GM12891 (cell line): ENCODE results near the gene LYPD3. TPM values are rescaled to one million over a fixed set of nuclear protein-coding genes. Genes with fewer than 3 reads are reported as not detected.
"Not testable (repeated sequence)": the region's sequence is repeated elsewhere in the genome, so short reads cannot be mapped to it uniquely, and the experiment has no call there.

ENCODE experiments used
- DNase-seq: peaks from one replicate; pipeline ENCODE4 v3.0.0; 2011; ENCODE audit warnings: low spot score; ENCODE audit not compliant: insufficient read length
- FAIRE-seq: peaks from 2 replicates; lab custom pipeline; 2011; peaks lifted over from hg19 to GRCh38; lab: Jason Lieb, UNC
- PAX5 ChIP-seq: IDR thresholded peaks from 2 replicates; pipeline ENCODE4 v1.6.1; 2011; ENCODE audit warnings: low read length, moderate library complexity, mild to moderate bottlenecking; ENCODE audit not compliant: insufficient read depth, severe bottlenecking
- POLR2A ChIP-seq: IDR thresholded peaks from 2 replicates; pipeline ENCODE4 v1.6.1; 2011; ENCODE audit warnings: low read depth, low read length, control low read depth
- POLR2AphosphoS5 ChIP-seq: IDR thresholded peaks from 2 replicates; pipeline ENCODE4 v1.6.1; 2011; ENCODE audit warnings: low read depth, low read length, control low read depth
- POU2F2 ChIP-seq: IDR thresholded peaks from 2 replicates; pipeline ENCODE4 v1.6.1; 2011; ENCODE audit warnings: low read depth, mild to moderate bottlenecking, control low read depth, low read length, moderate library complexity
- SPI1 ChIP-seq: IDR thresholded peaks from 2 replicates; pipeline ENCODE4 v1.6.1; 2011; ENCODE audit warnings: low read depth, low read length, control low read depth
- TAF1 ChIP-seq: IDR thresholded peaks from 2 replicates; pipeline ENCODE4 v1.6.1; 2011; ENCODE audit warnings: low read depth, low read length, control low read depth
- polyA plus RNA-seq: library from polyadenylated mRNA; unstranded; fragments of >200 nt; gene quantifications from one replicate; pipeline ENCODE4 v1.2.1, GENCODE V29; 2012; ENCODE audit warnings: low read depth, missing spikeins, inconsistent platforms; ENCODE audit not compliant: missing spikeins

The LYPD3 gene
- 0.87 TPM for polyA plus RNA-seq

DNA sequence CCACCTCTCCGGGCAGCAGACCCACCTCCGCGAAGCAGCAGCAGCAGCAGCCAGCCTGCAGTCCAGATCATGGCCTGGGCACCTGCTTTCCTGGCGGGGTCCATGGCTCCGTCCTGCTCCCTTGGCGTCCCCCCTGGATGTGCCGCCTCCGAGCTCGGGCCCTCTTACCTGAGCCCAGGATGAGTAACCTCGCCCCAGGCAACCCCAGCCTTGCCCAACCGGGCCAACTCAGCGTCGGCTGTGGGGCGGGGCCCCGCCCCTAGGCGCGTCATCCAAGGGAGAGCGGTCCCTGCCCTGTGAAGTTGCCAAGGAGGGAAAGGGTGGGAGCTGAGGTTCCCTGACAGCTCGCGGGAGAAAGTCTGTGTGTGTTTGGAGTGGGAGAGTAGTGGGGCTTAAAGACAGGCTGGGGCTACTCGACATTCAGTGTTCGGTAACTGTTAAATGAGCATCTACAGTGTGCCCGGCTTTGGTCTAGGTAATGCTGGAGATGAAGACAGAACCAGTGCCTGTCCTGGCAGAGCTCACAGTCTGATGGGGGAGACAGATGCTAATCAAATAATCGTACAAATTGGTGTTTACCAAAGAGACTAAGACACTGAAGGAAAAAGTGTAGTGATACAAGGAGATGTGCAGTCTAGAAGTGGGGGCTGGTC, at the start of gene LYPD3:
Gene LYPD3, minus strand, starts transcription at position 141 of the 653 bp plus-strand sequence. Its CDS starts 37 bp downstream, at position 104.
- TF ChIP-seq POLR2AphosphoS5 (no peak), SPI1 (no peak), PAX5 (no peak), POU2F2 (no peak), POLR2A (no peak), TAF1 (no peak)
- DNase-seq (no peak), FAIRE-seq (no peak)

DNA sequence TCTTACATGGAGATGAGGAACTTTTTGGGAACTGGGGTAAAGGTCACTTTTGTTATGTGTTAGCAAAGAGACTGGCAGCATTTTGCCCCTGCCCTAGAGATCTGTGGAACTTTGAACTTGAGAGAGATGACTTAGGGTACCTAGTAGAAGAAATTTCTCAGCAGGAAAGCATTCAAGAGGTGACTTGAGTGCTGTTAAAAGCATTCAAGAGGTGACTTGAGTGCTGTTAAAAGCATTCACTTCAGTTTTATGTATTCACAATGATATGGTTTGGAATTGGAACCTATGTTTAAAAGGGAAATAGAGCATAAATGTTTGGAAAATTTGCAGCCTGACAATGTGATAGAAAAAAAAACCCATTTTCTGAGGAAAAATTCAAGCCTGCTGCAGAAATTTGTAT, 47.0 kb upstream of the LYPD3 start:
- not testable (repeated sequence) for DNase-seq, FAIRE-seq

DNA sequence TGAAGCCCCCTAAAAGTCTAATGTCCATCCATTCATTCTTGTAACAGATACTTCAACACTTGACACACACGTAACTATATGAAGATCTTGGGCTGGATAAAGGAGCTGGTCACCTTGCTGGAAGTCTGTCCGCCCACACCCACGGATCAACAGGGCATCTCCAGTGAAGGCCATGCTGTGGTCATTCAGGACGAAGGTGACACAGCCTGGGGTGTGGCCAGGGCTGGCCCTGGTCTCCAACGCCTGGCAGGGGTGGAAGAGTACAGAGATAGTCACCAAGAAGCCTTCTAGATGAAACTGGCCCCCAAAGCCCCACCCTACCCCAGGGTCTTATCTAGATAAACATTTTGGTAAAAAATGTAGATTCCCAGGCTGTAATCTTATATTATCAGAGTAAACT, 45.9 kb upstream of the LYPD3 start:
- FAIRE-seq (no peak), DNase-seq (no peak)
- TF ChIP-seq POLR2AphosphoS5, result no peak
- no peak for TF ChIP-seq PAX5
- TF ChIP-seq POU2F2, result no peak
- no peak for TF ChIP-seq POLR2A
- TF ChIP-seq TAF1, result no peak
- TF ChIP-seq SPI1, result no peak

DNA sequence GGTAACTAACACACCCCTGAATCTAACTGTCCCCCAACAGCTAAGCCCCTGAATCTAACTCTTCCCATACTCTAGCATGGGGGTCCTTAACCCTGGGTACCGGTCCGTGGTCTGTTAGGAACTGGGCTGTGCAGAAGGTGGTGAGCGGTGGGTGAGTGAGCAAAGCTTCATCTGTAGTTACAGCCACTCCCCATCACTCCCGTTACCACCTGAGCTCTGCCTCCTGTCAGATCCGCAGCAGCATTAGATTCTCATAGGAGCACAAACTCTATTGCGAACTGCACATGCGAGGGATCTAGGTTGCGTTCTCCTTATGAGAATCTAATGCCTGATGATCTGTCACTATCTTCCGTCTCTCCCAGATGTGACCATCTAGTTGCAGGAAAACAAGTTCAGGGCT, 45.3 kb upstream of the LYPD3 start:
- TF ChIP-seq PAX5 (no peak), SPI1 (no peak), TAF1 (no peak), POLR2A (no peak), POLR2AphosphoS5 (no peak), POU2F2 (no peak)
- DNase-seq (no peak), FAIRE-seq (no peak)

GRCh38 chr19:43507880-43508279, 42.5 kb upstream of the LYPD3 start:
- TF ChIP-seq POU2F2 (no peak), POLR2A (no peak), PAX5 (no peak), TAF1 (no peak), SPI1 (no peak), POLR2AphosphoS5 (no peak)
- FAIRE-seq, result no peak
- DNase-seq, result no peak

DNA sequence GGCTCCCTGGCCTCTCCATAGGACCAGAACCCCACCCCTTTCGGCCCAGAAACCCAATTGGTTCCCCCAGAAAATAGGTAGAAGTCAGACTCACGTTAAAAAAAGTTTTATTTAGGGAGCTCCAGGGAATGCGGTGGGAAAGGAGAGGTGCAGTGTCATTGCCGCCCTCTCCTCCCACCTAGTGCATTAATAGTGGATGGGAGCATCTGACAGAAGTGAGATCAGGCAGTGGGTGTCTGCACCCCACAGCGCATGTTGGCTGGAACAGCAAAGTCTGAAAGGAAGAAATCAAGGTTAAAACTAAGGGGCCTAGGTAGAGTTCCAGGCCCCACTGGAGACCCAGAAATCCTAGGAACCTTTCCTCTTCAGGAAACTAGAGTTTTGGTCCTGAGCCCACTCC, 41.2 kb upstream of the LYPD3 start:
- TF ChIP-seq POLR2AphosphoS5 (no peak), TAF1 (no peak), PAX5 (no peak), POLR2A (no peak), POU2F2 (no peak), SPI1 (no peak)
- FAIRE-seq (no peak), DNase-seq (no peak)

- no peak for FAIRE-seq
- no peak for DNase-seq
- TF ChIP-seq POLR2A (no peak), TAF1 (no peak), SPI1 (no peak), POU2F2 (no peak), POLR2AphosphoS5 (no peak), PAX5 (no peak)
Measured at GRCh38 chr19:43505941-43506340, 40.5 kb upstream of the LYPD3 start.

- no peak for TF ChIP-seq POLR2A
- TF ChIP-seq POLR2AphosphoS5, result no peak
- TF ChIP-seq SPI1, result no peak
- no peak for TF ChIP-seq TAF1
- FAIRE-seq, result no peak
Measured at GRCh38 chr19:43505186-43505456, 39.7 kb upstream of the LYPD3 start.

GRCh38 chr19:43504426-43505185, 39.2 kb upstream of the LYPD3 start, which contains the start of gene PHLDB3:
TSS of gene PHLDB3 (minus strand) at chr19:43504746. CDS start at chr19:43504118, 628 bp downstream.
- no peak for FAIRE-seq
- DNase-seq, result no peak
- TF ChIP-seq PAX5, result no peak
- TF ChIP-seq TAF1, result no peak
- TF ChIP-seq POU2F2, result no peak
- TF ChIP-seq POLR2AphosphoS5, result no peak
- TF ChIP-seq SPI1, result no peak
- no peak for TF ChIP-seq POLR2A

More at GRCh38 chr19:43505186-43505456, 39.7 kb upstream of the LYPD3 start:
- no peak for DNase-seq
